T-helper 17 cell (primary cell): ENCODE results near the gene INPP4A. TPM values are rescaled to one million over a fixed set of nuclear protein-coding genes. Genes with fewer than 3 reads are reported as not detected.

Experiments used
- ATAC-seq: fragments of 150-1000 bp; cut with Tn5 transposase; 2 replicates; pipeline ENCODE4 v1.10.0; 2021; ENCODE audit warnings: mild to moderate bottlenecking, moderate library complexity
- DNase-seq, 3 donors: peaks; one replicate each; pipeline versions ENCODE4 v3.0.0 to v3.0.0-alpha.2; 2020 to 2021
- H3K9me3 ChIP-seq: one replicate; pipeline ENCODE4 v1.7.0; 2013; ENCODE audit warnings: low read length, mild to moderate bottlenecking; ENCODE audit not compliant: control insufficient read depth, poor library complexity, severe bottlenecking
- H3K27ac Mint-ChIP-seq: one replicate; pipeline ENCODE4 v1.8.0; 2022; ENCODE audit warnings: mild to moderate bottlenecking, moderate library complexity, mixed read lengths
- H3K27me3 Mint-ChIP-seq: one replicate; pipeline ENCODE4 v1.8.0; 2022; ENCODE audit warnings: mixed read lengths
- H3K36me3 Mint-ChIP-seq: one replicate; pipeline ENCODE4 v1.8.0; 2022; ENCODE audit warnings: low read depth, mixed read lengths
- H3K4me1 Mint-ChIP-seq: one replicate; pipeline ENCODE4 v1.8.0; 2022; ENCODE audit warnings: mild to moderate bottlenecking, mixed read lengths
- H3K4me3 Mint-ChIP-seq: one replicate; pipeline ENCODE4 v1.8.0; 2022; ENCODE audit warnings: mild to moderate bottlenecking, moderate library complexity, mixed read lengths
- total RNA-seq, 4 donors: library from RNA in 2 of 4; stranded (reverse) in 2 of 4; gene quantifications; one replicate each; pipeline ENCODE4 v1.2.3 and lab custom pipeline; 2022 to 2026

Gene INPP4A
- total RNA-seq, 2 donors from 2014 or later, result 109 to 110 TPM

DNA sequence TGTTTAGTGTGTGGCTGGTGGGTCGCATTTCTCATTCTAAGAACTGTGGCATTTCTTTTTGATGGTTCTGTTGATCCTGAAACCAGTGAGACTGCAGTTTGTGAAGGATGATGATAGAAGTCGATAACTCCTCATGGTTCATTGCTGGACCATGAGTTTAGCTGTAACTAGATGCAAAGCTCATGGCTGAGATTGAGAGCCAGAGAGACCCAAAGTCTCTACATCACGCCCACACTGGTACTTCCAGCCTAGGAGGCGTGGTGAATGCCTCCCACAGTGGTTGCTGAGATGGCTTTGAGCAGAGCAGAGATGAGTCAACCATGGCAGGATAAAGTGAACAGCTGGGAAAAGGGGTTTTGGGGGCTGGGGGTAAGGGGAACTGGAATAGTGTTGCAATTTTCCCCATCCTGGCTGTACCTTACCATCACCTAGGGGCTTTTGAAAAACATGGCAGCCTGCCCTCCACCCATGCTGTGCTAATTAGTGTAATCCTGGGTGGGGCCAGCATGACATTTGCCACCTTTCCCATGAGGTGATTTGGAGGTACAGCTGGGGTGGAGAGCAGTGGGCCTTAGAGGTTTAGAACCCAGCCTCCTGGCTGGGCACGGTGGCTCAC is 24.1 kb downstream of the INPP4A start:
- H3K4me3 Mint-ChIP-seq, result peak overlapping the region; percentile 75
- ATAC-seq (no peak), DNase-seq (no peak)
- H3K27ac Mint-ChIP-seq, result peak overlapping the region; percentile 63
- H3K9me3 ChIP-seq, result no peaks in the 10 kb centered on the region
- H3K4me1 Mint-ChIP-seq, result peaks cover 78% of the 10 kb centered on the region
- no peaks in the 10 kb centered on the region for H3K36me3 Mint-ChIP-seq
- H3K27me3 Mint-ChIP-seq, result no peaks in the 10 kb centered on the region

DNA sequence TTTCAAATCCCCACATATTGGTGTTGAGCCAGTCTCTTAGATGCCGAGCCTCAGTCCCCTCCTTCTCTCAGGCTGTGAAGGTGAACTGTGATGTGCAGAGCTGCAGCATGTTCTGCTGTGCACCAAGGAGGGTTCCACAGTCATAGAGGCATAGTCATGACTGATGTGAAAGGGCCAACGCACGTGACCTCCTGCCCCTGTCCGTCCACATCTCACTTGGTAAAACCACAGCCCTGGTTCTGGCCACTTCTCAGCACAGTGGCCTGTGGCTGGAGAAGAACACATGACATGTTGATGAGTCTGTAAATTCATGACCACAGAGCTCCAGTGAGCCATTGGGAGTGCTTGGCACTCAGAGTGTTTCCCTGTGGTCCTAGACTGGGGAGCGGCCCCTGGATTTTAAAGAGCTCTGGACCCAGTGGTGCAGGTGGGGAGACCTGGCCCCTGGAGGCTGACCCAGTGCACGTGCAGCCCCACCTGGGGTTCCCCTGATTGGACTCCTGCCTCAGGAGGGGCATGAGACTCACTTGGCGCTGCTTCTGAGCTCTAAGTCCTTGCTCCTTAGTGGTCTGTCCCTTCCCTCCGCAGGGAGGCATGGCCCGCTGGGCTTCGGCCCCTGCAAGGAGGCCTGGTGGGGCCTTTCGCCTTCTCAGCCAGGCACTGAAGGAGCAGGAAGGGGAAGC is 25.3 kb downstream of the INPP4A start:
- Mint-ChIP-seq H3K4me3 (peak overlapping the region; percentile 43), H3K36me3 (no peaks in the 10 kb centered on the region), H3K27ac (peak overlapping the region; percentile 95), H3K4me1 (peaks cover 76% of the 10 kb centered on the region), H3K27me3 (no peaks in the 10 kb centered on the region)
- DNase-seq (no peak), ATAC-seq (no peak)
- no peaks in the 10 kb centered on the region for H3K9me3 ChIP-seq

DNA sequence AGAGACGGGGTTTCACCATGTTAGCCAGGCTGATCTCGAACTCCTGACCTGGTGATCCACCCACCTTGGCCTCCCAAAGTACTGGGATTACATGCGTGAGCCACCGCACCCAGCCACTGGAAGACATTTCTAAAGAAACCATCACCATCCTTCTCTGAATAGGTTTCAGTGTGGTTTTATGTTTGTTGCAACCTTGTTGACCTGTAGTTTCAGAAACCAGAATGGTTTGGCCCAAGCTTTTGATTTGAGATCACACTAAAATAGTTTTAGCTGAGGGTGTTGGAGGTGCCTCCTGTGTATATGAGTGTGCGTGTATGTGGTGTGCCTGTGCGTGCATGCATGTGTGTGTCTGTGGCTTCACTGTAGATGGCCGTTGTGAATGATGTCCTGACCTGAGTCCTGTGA is 26.2 kb downstream of the INPP4A start:
- Mint-ChIP-seq H3K4me1 (peaks cover 70% of the 10 kb centered on the region), H3K27ac (peak overlapping the region; percentile 95), H3K27me3 (no peaks in the 10 kb centered on the region), H3K36me3 (no peaks in the 10 kb centered on the region), H3K4me3 (peak overlapping the region; percentile 25)
- DNase-seq, result no peak
- no peak for ATAC-seq
- H3K9me3 ChIP-seq, result no peaks in the 10 kb centered on the region

DNA sequence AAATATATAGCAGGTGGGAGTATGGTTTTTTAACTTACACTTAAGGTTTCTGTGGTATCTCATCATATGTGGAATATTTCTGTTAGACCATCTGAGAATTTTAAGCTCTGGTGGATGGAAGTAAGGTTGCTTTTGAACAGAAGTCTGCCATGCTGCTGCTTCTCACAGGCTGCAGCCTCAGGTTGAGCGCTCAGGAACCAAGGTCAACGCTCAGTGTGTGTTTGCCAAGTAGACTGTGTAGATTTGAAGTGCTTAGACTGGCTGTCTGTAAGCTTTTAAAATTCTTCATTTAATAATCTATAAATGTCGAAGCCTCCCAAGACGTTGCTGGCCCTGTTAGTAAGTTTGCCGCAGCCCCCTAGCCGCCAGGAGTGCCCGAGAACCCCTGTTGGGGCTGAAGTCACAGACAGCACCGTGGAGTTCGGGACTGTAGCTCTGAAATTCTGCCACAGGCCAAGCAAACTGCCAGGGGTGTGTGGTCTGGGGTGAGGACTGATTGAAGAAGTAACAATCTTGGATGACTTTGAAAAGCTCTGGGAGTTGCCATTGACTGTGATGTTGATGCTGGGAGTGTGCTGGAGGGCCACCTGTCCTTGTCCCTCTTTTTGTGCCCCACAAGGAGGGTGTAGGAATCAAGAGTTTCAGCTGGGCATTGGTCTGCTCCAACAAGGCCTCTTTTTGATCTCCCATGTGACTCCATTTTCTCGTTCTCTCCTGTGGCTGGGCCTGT is 26.9 kb downstream of the INPP4A start:
- ATAC-seq (no peak), DNase-seq (no peak)
- no peaks in the 10 kb centered on the region for H3K9me3 ChIP-seq
- H3K27me3 Mint-ChIP-seq, result no peaks in the 10 kb centered on the region
- H3K27ac Mint-ChIP-seq, result peak overlapping the region; percentile 95
- H3K4me1 Mint-ChIP-seq, result peaks cover 69% of the 10 kb centered on the region
- no peaks in the 10 kb centered on the region for H3K36me3 Mint-ChIP-seq
- peak overlapping the region; percentile 86 for H3K4me3 Mint-ChIP-seq

DNA sequence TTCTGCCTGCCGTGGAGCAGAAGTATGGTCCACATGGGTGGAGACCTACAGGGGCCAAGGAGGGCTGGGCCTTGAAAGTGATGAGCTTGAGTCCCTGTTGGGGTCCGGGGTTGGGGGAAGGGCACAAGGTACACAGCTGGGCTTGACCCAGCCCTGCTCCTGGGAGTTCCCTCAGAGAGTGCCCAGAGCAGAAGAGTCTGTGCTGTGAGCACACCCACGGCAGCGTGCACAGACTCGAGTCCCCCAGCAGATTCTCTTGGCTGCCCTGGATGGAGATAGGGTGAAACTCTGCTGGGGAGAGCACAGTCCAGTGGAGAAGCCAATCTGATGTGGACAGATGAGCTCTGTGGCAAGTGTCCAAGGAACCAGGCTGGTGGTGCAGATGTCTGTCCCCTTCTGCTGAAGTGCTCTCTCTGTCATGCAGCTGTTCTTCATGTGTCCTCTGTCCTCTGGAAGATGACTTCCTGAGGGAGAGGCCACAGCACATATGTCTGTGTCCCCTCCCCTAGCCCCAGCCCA is 27.5 kb downstream of the INPP4A start:
- ATAC-seq, result no peak
- no peaks in the 10 kb centered on the region for H3K9me3 ChIP-seq
- peak overlapping the region; percentile 86 for H3K4me3 Mint-ChIP-seq
- peak overlapping the region; percentile 95 for H3K27ac Mint-ChIP-seq
- DNase-seq, result no peak
- no peaks in the 10 kb centered on the region for H3K36me3 Mint-ChIP-seq
- H3K4me1 Mint-ChIP-seq, result peaks cover 68% of the 10 kb centered on the region
- H3K27me3 Mint-ChIP-seq, result no peaks in the 10 kb centered on the region

DNA sequence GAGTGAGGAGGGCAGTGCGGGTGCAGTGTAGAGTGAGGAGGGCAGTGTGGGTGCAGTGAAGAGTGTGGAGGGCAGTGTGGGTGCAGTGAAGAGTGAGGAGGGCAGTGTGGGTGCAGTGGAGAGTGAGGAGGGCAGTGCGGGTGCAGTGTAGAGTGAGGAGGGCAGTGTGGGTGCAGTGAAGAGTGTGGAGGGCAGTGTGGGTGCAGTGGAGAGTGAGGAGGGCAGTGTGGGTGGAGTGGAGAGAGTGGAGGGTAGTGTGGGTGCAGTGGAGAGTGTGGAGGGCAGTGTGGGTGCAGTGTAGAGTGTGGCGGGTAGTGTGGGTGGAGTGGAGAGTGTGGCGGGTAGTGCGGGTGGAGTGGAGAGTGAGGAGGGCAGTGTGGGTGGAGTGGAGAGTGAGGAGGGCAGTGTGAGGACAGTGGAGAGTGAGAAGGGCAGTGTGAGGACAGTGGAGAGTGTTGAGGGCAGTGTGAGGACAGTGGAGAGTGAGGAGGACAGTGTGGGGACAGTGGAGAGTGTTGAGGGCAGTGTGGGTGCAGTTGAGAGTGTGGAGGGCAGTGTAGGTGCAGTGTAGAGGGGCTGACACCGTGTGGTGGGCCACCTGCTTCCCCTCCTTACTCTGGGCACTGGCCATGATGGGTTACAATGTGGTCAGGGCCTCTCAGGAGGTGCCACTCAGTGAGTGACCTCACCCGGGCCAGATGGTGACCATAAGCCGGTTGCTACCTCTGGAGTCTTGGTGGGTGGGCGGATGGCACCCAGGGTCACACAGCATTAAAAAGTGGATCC is 28.5 kb downstream of the INPP4A start:
- peak overlapping the region; percentile 86 for H3K4me3 Mint-ChIP-seq
- no peak for DNase-seq

DNA sequence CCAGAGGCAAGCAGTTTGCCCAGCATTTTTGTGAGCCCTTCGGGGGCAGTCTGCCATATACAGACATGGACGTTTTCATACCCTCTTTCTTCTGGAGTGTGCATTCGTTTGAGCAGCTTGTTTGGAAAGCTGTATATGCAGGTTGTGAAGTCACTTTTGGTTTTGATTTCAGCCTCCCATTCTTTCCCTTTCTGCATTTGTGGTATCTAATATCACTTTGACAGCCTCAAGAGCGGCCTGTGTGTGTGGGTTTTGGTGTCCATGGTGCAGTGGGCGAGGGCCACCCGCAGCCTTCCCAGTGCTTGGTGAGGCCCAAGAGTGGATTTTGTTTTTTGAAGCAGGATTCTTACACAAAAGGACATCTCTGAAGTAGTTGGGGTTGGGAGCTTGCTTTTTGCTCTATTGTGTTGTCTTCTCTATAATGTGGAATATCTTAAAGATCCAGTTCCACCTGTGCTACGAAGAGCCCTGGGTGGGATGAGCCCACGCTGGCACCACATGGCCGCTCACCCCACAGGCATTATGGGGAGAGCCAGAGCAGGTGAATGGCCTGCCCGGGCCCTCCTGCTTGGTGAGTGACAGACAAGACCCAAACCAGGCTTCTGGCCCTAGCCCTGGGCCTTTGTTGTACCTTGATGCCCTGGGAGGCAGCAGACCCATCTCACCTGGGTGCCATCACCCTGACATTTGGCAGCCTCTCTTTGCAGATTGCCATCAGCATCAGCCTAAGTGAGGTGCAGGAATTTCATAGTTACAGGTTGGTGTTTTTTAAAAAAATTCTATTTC is 29.5 kb downstream of the INPP4A start:
- peak; percentile 56 for ATAC-seq
- Mint-ChIP-seq H3K27me3 (no peaks in the 10 kb centered on the region), H3K4me3 (peak overlapping the region; percentile 86), H3K36me3 (no peaks in the 10 kb centered on the region), H3K27ac (peak overlapping the region; percentile 95), H3K4me1 (peaks cover 78% of the 10 kb centered on the region)
- no peak for DNase-seq
- H3K9me3 ChIP-seq, result no peaks in the 10 kb centered on the region

More for the DNA sequence above, 28.5 kb downstream of the INPP4A start:
- H3K9me3 ChIP-seq, result no peaks in the 10 kb centered on the region
- H3K27me3 Mint-ChIP-seq, result no peaks in the 10 kb centered on the region
- peak overlapping the region; percentile 95 for H3K27ac Mint-ChIP-seq
- ATAC-seq, result no peak
- H3K4me1 Mint-ChIP-seq, result peaks cover 73% of the 10 kb centered on the region
- H3K36me3 Mint-ChIP-seq, result no peaks in the 10 kb centered on the region

DNA sequence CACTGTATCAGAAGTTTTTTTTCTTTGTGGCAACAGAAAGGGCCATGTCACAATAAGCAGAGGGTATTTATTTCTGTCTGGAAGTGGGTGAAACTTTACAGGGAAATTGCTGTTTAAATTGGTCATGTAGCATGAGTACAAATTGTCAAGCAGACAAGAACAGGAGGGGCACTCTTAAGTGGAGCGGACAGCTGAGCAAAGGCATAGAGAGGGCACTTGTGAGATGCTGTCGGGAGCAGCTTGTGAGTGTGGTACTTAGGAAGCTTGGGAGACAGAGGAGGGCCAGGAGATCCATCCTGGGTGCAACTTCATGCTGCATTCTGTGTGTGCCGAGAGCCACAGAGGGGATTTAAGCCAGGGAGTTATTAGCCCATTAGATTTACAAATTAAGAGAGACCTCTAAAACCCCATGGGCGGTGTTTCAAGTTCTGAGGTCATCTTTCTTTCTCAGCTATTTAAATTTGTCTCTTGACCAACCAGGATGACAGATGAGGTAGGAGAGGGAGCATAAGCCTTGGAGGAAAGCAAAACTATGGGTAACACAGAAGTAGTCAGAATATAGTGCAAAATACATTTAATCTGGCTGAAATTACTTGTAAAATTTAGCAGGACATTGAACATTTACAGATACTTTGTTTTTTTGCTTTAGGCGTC is 30.4 kb downstream of the INPP4A start:
- no peaks in the 10 kb centered on the region for H3K27me3 Mint-ChIP-seq
- peaks cover 78% of the 10 kb centered on the region for H3K4me1 Mint-ChIP-seq
- H3K27ac Mint-ChIP-seq, result peak overlapping the region; percentile 95
- DNase-seq (no peak), ATAC-seq (no peak)
- peak overlapping the region; percentile 61 for H3K4me3 Mint-ChIP-seq
- no peaks in the 10 kb centered on the region for H3K9me3 ChIP-seq
- no peaks in the 10 kb centered on the region for H3K36me3 Mint-ChIP-seq

DNA sequence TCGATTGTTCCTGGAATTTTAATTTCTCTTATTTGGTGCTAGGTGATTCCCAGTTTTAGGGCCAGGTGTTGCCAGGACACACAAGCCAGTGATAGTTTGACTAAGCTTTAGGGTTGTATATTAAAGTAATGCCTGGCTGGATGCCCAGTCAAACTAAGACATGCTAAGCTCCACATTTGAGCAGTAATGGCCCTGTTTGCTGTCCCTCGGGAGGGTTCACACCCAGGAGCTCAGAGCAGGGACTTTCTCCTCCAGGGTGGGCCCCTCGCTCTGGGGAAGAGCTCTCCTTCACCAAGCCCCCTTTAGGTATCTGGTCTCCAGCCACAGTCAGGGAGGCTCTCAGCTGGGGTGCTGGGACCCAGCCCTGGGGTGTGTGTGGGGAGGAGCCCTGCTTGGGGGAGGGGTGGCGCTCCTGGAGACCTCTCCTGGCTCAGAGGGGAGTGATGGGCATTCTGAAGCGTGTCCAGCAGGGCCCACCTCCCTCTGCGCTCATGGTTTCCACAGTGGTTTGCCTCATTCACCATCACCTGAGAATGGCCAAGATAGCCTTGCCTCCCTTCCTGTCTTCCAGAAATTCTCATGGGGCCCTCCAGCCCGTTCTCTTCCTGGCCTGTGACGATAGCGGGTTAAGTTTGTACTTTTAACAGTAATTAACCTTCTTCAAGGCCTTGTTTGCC is 31.7 kb downstream of the INPP4A start:
- ATAC-seq, result no peak
- DNase-seq, result no peak
- Mint-ChIP-seq H3K4me1 (peaks cover 77% of the 10 kb centered on the region), H3K27me3 (no peaks in the 10 kb centered on the region), H3K4me3 (peak overlapping the region; percentile 9), H3K36me3 (no peaks in the 10 kb centered on the region), H3K27ac (peak overlapping the region; percentile 95)
- H3K9me3 ChIP-seq, result no peaks in the 10 kb centered on the region

DNA sequence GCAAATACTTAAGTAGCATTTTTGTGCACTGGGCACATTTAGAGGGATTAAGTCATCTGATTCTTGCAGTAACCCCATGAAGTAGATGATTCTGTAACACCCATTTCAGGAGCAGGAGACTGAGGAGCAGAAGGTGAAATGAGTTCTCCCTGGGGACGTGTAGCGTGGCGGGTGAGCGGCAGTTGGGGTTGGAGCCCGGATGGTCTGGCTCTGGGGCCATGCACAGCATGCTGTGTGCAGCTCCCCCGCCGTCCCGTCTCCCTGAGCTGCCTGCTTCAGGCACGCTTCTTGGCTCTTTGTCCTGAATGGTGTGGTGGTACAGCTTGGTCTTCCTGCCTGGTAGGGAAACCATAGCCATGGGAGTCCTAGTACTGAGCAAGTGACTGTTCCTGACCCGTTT is 32.4 kb downstream of the INPP4A start:
- no peaks in the 10 kb centered on the region for H3K9me3 ChIP-seq
- ATAC-seq (no peak), DNase-seq (no peak)
- Mint-ChIP-seq H3K27me3 (no peaks in the 10 kb centered on the region), H3K27ac (peak overlapping the region; percentile 95), H3K36me3 (no peaks in the 10 kb centered on the region), H3K4me1 (peaks cover 76% of the 10 kb centered on the region), H3K4me3 (peak overlapping the region; percentile 75)

DNA sequence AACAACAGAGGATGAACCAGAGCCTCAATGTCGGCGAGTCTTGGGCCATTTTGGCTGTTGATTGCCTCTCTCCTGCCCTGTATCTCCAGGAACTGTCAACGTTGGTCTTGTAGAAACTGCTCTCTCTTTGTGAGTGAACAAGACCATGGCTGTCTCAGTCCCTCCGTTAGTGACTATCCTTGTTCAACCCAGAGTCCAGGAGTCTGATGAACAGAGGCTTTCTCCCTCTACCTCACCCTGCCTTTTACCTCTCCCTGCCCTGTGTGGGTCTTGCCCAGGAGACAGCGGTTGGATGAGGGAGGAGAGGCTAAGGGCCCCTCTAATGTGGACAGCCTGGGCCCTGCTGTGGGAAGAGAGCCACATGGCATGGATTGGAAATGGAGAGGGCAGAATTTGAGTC is 32.8 kb downstream of the INPP4A start:
- DNase-seq (no peak), ATAC-seq (no peak)
- Mint-ChIP-seq H3K4me1 (peaks cover 76% of the 10 kb centered on the region), H3K36me3 (no peaks in the 10 kb centered on the region), H3K27me3 (no peaks in the 10 kb centered on the region), H3K27ac (peak overlapping the region; percentile 95), H3K4me3 (peak overlapping the region; percentile 75)
- H3K9me3 ChIP-seq, result no peaks in the 10 kb centered on the region
